ENCODE data around the gene MINPP1. TPM values are rescaled to one million over a fixed set of nuclear protein-coding genes. Genes with fewer than 3 reads are reported as not detected.
"Not testable (repeated sequence)": the region's sequence is repeated elsewhere in the genome, so short reads cannot be mapped to it uniquely, and the experiment has no call there.

The MINPP1 gene
- total and polyA plus RNA-seq, 2 of the 4 experiments (the other 2 are of a cell fraction) = 11.7 to 14.4 TPM

DNA sequence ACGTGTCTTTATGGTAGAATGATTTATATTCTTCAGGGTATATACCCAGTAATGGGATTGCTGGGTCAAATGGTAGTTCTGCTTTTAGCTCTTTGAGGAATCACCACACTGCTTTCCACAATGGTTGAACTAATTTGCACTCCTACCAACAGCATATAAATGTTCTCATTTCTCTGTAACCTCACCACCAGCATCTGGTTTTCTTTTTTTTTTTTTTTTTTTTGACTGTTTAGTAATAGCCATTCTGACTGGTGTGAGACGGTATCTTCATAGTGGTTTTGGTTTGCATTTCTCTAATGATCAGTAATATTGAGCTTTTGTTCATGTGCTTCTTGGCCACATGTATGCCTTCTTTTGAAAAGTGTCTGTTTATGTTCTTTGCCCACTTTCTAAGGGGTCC lies 42.9 kb upstream of the MINPP1 start:
- H3K9me1 ChIP-seq (ENCODE audit: insufficient read depth, low read length); H3K9me3 ChIP-seq (ENCODE audit: control insufficient read depth, insufficient read depth, low read length); H3K14ac ChIP-seq (replicated peaks; ENCODE audit: low read depth, low read length); H3K4me3 ChIP-seq (ENCODE audit: insufficient read depth, low read depth, low read length); H3K36me3 ChIP-seq (ENCODE audit: control insufficient read depth, insufficient read depth, low read length); H2AK9ac ChIP-seq (replicated peaks; ENCODE audit: low read depth, low read length, poor library complexity); H3K27me3 ChIP-seq (ENCODE audit: control insufficient read depth, insufficient read depth, low read length); H2BK5ac ChIP-seq (ENCODE audit: low read depth, low read length, poor library complexity, severe bottlenecking); H2BK120ac ChIP-seq (ENCODE audit: low read depth, low read length); intact Hi-C loops (cut with micrococcal nuclease); H3K4me1 ChIP-seq (ENCODE audit: control insufficient read depth, insufficient read depth, low read length); H2AK5ac ChIP-seq (ENCODE audit: low read depth, low read length); H4K91ac ChIP-seq (ENCODE audit: insufficient read depth, low read depth, low read length); H3K79me1 ChIP-seq (ENCODE audit: low read depth in 1 of 2, low read length in 2 of 2); H2BK15ac ChIP-seq (ENCODE audit: low read depth, low read length); H3K4ac ChIP-seq (ENCODE audit: low read depth, low read length); CTCF ChIA-PET; H3K56ac ChIP-seq (ENCODE audit: extremely low read depth, insufficient read depth, low read length); H4K5ac ChIP-seq (ENCODE audit: low read depth, low read length); H3K4me2 ChIP-seq (ENCODE audit: low read depth, low read length); H3K9ac ChIP-seq (ENCODE audit: low read depth, low read length); POLR2A ChIA-PET (ENCODE audit: unreplicated experiment); H4K8ac ChIP-seq (ENCODE audit: low read depth in 2 of 2, low read length in 2 of 2); H2BK20ac ChIP-seq (ENCODE audit: low read depth, low read length); H3K18ac ChIP-seq (ENCODE audit: low read depth, low read length); H4K20me1 ChIP-seq (ENCODE audit: insufficient read depth, low read length); H3K23ac ChIP-seq (ENCODE audit: low read depth, low read length); H3K27ac ChIP-seq (ENCODE audit: insufficient read depth, low read length); ATAC-seq (ENCODE audit: low read depth); dilution Hi-C loops (cut with HindIII; ENCODE audit: low sequenced_read_pairs, unreplicated experiment); H2AFZ ChIP-seq (replicated peaks; ENCODE audit: low read length, poor library complexity); DNase-seq; BruUV-seq (replicated peaks); in situ Hi-C loops (cut with MboI; ENCODE audit: low sequenced_read_pairs): not testable (repeated sequence)
- no CpG with 5 or more reads among the region's 2 CpGs for WGBS, 2 experiments (ENCODE audit: extremely low coverage in 2 of 2, insufficient read length in 1 of 2)

DNA sequence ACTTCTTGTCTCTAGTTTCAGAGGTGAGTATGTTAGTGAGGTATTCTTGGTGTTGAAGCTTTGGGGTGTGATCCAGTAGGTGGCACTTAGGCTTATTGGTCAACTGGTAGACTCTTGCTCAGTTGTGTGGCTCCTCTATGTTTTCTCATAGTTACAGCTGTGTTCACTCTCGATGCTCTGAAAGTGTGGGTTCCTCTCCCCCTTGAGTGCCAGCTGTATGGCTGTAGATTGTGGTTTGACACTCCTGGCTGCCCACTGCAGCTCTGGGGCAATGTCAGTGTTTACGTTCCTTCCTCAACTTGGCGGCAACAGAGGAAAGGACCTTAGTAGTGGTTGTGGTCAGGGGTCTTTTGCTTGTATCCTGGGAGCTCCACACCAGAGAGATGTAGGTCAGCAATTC lies 37.8 kb upstream of the MINPP1 start:
- H3K4ac ChIP-seq (ENCODE audit: low read depth, low read length); H2BK5ac ChIP-seq (ENCODE audit: low read depth, low read length, poor library complexity, severe bottlenecking); H3K4me1 ChIP-seq (ENCODE audit: control insufficient read depth, insufficient read depth, low read length); H3K9me3 ChIP-seq (ENCODE audit: control insufficient read depth, insufficient read depth, low read length); H3K18ac ChIP-seq (ENCODE audit: low read depth, low read length); DNase-seq; H3K23ac ChIP-seq (ENCODE audit: low read depth, low read length); H3K9me1 ChIP-seq (ENCODE audit: insufficient read depth, low read length); CTCF ChIA-PET; H3K36me3 ChIP-seq (ENCODE audit: control insufficient read depth, insufficient read depth, low read length); intact Hi-C loops (cut with micrococcal nuclease); H3K14ac ChIP-seq (replicated peaks; ENCODE audit: low read depth, low read length); H3K27me3 ChIP-seq (ENCODE audit: control insufficient read depth, insufficient read depth, low read length); H3K9ac ChIP-seq (ENCODE audit: low read depth, low read length); BruUV-seq (replicated peaks); H3K27ac ChIP-seq (ENCODE audit: insufficient read depth, low read length); in situ Hi-C loops (cut with MboI; ENCODE audit: low sequenced_read_pairs); H4K91ac ChIP-seq (ENCODE audit: insufficient read depth, low read depth, low read length); H2AK5ac ChIP-seq (ENCODE audit: low read depth, low read length); dilution Hi-C loops (cut with HindIII; ENCODE audit: low sequenced_read_pairs, unreplicated experiment); H2AFZ ChIP-seq (replicated peaks; ENCODE audit: low read length, poor library complexity); H2BK120ac ChIP-seq (ENCODE audit: low read depth, low read length); H3K4me2 ChIP-seq (ENCODE audit: low read depth, low read length); H4K20me1 ChIP-seq (ENCODE audit: insufficient read depth, low read length); H2BK20ac ChIP-seq (ENCODE audit: low read depth, low read length); POLR2A ChIA-PET (ENCODE audit: unreplicated experiment); H3K79me1 ChIP-seq (ENCODE audit: low read depth in 1 of 2, low read length in 2 of 2); ATAC-seq (ENCODE audit: low read depth); H4K5ac ChIP-seq (ENCODE audit: low read depth, low read length); H4K8ac ChIP-seq (ENCODE audit: low read depth in 2 of 2, low read length in 2 of 2); H3K56ac ChIP-seq (ENCODE audit: extremely low read depth, insufficient read depth, low read length); H2BK15ac ChIP-seq (ENCODE audit: low read depth, low read length); H2AK9ac ChIP-seq (replicated peaks; ENCODE audit: low read depth, low read length, poor library complexity); H3K4me3 ChIP-seq (ENCODE audit: insufficient read depth, low read depth, low read length): not testable (repeated sequence)
- no CpG with 5 or more reads among the region's 3 CpGs for WGBS, 2 experiments (ENCODE audit: extremely low coverage in 2 of 2, insufficient read length in 1 of 2)
